ENCODE results near the gene TTC7B. TPM values are rescaled to one million over a fixed set of nuclear protein-coding genes. Genes with fewer than 3 reads are reported as not detected.

TTC7B gene
- total RNA-seq, 1 experiment from 2014 or later = 40.9 TPM

DNA sequence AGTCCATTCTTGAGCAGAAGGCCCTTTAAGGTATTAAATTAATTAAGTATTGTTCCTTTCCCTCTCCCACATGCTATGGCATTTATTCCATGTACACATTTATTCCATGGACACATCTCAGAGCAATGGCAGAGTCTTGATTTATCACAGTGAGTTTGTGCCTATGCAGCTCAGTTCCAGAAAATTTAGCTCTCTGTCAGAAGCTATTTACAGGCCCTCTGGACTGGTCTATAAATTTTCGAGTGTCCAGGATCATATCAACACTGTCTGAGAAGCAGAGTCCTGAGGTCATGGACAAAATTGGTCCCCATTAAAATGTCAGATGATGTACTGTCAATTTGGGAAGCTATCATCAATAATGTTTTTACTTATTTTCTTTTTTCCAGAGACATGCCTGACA lies 65.5 kb downstream of the TTC7B start:
- Histone ChIP-seq H3K27me3 (ENCODE audit: control insufficient read depth, insufficient read depth, low read length) (no peaks in the 10 kb centered on the region), H3K4me1 (ENCODE audit: control insufficient read depth, insufficient read depth, low read length) (no peaks in the 10 kb centered on the region), H3K27ac (ENCODE audit: low read length) (no peak overlapping the region), H3K9me3 (ENCODE audit: control insufficient read depth, insufficient read depth, low read depth, low read length) (no peaks in the 10 kb centered on the region), H3K4me3 (ENCODE audit: low read depth in 2 of 2, low read length in 2 of 2) (no peak overlapping the region), H3K36me3 (ENCODE audit: control insufficient read depth, insufficient read depth, low read length) (no peaks in the 10 kb centered on the region)
- in situ Hi-C loops (cut with HindIII; ENCODE audit: low pct_unique_long_range_greater_than_20kb, low sequenced_read_pairs) (no loop called here), intact Hi-C loops (cut with micrococcal nuclease; ENCODE audit: unreplicated experiment) (loop anchor here (10.0 kb wide), 1 partner anchor 356 kb away; the partner anchor contains the start of gene CALM1)
- TF ChIP-seq TCF7L2 (IDR thresholded peaks at IDR 0.05; ENCODE audit: low read depth, low read length) (no peak), SIN3A (IDR thresholded peaks at IDR 0.05; ENCODE audit: borderline replicate concordance, insufficient read depth, low read depth, low read length) (no peak), POLR2AphosphoS5 (IDR thresholded peaks at IDR 0.05; ENCODE audit: low read depth, low read length) (no peak)
- TF ChIP-seq, protein P1, sequence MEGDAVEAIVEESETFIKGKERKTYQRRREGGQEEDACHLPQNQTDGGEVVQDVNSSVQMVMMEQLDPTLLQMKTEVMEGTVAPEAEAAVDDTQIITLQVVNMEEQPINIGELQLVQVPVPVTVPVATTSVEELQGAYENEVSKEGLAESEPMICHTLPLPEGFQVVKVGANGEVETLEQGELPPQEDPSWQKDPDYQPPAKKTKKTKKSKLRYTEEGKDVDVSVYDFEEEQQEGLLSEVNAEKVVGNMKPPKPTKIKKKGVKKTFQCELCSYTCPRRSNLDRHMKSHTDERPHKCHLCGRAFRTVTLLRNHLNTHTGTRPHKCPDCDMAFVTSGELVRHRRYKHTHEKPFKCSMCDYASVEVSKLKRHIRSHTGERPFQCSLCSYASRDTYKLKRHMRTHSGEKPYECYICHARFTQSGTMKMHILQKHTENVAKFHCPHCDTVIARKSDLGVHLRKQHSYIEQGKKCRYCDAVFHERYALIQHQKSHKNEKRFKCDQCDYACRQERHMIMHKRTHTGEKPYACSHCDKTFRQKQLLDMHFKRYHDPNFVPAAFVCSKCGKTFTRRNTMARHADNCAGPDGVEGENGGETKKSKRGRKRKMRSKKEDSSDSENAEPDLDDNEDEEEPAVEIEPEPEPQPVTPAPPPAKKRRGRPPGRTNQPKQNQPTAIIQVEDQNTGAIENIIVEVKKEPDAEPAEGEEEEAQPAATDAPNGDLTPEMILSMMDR (IDR thresholded peaks at IDR 0.05) = no peak
- TF ChIP-seq, protein P2, sequence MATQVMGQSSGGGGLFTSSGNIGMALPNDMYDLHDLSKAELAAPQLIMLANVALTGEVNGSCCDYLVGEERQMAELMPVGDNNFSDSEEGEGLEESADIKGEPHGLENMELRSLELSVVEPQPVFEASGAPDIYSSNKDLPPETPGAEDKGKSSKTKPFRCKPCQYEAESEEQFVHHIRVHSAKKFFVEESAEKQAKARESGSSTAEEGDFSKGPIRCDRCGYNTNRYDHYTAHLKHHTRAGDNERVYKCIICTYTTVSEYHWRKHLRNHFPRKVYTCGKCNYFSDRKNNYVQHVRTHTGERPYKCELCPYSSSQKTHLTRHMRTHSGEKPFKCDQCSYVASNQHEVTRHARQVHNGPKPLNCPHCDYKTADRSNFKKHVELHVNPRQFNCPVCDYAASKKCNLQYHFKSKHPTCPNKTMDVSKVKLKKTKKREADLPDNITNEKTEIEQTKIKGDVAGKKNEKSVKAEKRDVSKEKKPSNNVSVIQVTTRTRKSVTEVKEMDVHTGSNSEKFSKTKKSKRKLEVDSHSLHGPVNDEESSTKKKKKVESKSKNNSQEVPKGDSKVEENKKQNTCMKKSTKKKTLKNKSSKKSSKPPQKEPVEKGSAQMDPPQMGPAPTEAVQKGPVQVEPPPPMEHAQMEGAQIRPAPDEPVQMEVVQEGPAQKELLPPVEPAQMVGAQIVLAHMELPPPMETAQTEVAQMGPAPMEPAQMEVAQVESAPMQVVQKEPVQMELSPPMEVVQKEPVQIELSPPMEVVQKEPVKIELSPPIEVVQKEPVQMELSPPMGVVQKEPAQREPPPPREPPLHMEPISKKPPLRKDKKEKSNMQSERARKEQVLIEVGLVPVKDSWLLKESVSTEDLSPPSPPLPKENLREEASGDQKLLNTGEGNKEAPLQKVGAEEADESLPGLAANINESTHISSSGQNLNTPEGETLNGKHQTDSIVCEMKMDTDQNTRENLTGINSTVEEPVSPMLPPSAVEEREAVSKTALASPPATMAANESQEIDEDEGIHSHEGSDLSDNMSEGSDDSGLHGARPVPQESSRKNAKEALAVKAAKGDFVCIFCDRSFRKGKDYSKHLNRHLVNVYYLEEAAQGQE (IDR thresholded peaks at IDR 0.05; ENCODE audit: insufficient read depth in 1 of 2, low read depth in 2 of 2, low read length in 1 of 2) = no peak
- no TSS peak for BruUV-seq (replicated peaks)
- ATAC-seq = no peak
- POLR2A ChIA-PET = no interaction called here
- no peak for DNase-seq (ENCODE audit: low read depth, low spot score)
- CTCF ChIA-PET = interaction anchor here (0.5 kb wide), 1 partner anchor 45 kb away, joined by 3 read pairs; no protein-coding TSS in a partner anchor

DNA sequence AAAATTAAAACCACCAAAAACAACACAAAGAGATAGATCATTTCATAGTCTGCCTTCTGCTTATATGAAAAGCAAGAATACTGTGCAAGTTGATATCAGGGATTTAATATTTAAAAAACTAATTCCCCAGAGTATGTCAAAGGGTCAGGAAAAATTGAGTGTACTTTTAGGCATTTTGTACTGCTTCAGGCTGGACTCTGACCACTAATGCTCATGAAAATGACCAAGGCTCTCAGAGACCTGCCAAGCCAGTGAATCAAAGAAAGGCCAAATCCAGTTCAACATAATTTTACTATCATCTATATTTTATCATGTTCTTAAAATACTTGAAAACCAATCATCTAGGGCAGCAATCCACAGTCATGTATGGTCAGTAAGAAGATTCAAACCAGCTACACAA lies 66.0 kb downstream of the TTC7B start:
- no peaks in the 10 kb centered on the region for H3K36me3 ChIP-seq (ENCODE audit: control insufficient read depth, insufficient read depth, low read length)
- CTCF ChIA-PET = interaction anchor here (0.5 kb wide), 1 partner anchor 45 kb away, joined by 3 read pairs; no protein-coding TSS in a partner anchor
- POLR2A ChIA-PET = no interaction called here

More for the DNA sequence above, 66.0 kb downstream of the TTC7B start:
- H3K27ac ChIP-seq (ENCODE audit: low read length) = no peak overlapping the region
- DNase-seq (ENCODE audit: low read depth, low spot score) (no peak), ATAC-seq (no peak)
- H3K4me3 ChIP-seq (ENCODE audit: low read depth in 2 of 2, low read length in 2 of 2) = no peak overlapping the region
- in situ Hi-C loops (cut with HindIII; ENCODE audit: low pct_unique_long_range_greater_than_20kb, low sequenced_read_pairs) = no loop called here
- H3K9me3 ChIP-seq (ENCODE audit: control insufficient read depth, insufficient read depth, low read depth, low read length) = no peaks in the 10 kb centered on the region
- H3K4me1 ChIP-seq (ENCODE audit: control insufficient read depth, insufficient read depth, low read length) = no peaks in the 10 kb centered on the region
- no peak for TF ChIP-seq TCF7L2 (IDR thresholded peaks at IDR 0.05; ENCODE audit: low read depth, low read length)
- TF ChIP-seq POLR2AphosphoS5 (IDR thresholded peaks at IDR 0.05; ENCODE audit: low read depth, low read length) = no peak
- TF ChIP-seq, protein P2 (IDR thresholded peaks at IDR 0.05; ENCODE audit: insufficient read depth in 1 of 2, low read depth in 2 of 2, low read length in 1 of 2) = no peak
- no peak for TF ChIP-seq SIN3A (IDR thresholded peaks at IDR 0.05; ENCODE audit: borderline replicate concordance, insufficient read depth, low read depth, low read length)
- TF ChIP-seq, protein P1 (IDR thresholded peaks at IDR 0.05) = no peak
- BruUV-seq (replicated peaks) = no TSS peak
- intact Hi-C loops (cut with micrococcal nuclease; ENCODE audit: unreplicated experiment) = loop anchor here (10.0 kb wide), 1 partner anchor 355 kb away; the partner anchor contains the start of gene CALM1
- H3K27me3 ChIP-seq (ENCODE audit: control insufficient read depth, insufficient read depth, low read length) = no peaks in the 10 kb centered on the region
